ENCODE data around the gene ABCA9. TPM values are rescaled to one million over a fixed set of nuclear protein-coding genes. Genes with fewer than 3 reads are reported as not detected.

Gene ABCA9
- total RNA-seq, 1 experiment from 2014 or later, result not detected

DNA sequence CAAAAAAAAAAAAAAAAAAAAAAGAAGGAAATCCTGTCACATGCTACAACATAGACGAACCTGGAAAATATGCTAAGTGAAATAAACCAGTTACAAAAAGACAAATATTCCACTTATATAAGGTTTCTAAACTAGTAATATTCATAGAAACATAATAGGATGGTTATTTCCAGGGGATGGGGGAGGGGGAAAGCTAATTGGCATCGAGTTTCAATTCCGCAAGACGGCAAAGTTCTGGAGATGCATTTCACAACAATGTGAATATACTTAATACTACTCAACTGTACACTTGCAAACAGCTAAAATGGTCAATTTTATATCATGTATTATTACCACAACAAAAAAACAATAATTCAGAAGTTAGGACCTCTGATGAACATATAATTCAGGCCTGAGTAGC is 37.9 kb upstream of the ABCA9 start (continued):
- TF ChIP-seq, protein P1, sequence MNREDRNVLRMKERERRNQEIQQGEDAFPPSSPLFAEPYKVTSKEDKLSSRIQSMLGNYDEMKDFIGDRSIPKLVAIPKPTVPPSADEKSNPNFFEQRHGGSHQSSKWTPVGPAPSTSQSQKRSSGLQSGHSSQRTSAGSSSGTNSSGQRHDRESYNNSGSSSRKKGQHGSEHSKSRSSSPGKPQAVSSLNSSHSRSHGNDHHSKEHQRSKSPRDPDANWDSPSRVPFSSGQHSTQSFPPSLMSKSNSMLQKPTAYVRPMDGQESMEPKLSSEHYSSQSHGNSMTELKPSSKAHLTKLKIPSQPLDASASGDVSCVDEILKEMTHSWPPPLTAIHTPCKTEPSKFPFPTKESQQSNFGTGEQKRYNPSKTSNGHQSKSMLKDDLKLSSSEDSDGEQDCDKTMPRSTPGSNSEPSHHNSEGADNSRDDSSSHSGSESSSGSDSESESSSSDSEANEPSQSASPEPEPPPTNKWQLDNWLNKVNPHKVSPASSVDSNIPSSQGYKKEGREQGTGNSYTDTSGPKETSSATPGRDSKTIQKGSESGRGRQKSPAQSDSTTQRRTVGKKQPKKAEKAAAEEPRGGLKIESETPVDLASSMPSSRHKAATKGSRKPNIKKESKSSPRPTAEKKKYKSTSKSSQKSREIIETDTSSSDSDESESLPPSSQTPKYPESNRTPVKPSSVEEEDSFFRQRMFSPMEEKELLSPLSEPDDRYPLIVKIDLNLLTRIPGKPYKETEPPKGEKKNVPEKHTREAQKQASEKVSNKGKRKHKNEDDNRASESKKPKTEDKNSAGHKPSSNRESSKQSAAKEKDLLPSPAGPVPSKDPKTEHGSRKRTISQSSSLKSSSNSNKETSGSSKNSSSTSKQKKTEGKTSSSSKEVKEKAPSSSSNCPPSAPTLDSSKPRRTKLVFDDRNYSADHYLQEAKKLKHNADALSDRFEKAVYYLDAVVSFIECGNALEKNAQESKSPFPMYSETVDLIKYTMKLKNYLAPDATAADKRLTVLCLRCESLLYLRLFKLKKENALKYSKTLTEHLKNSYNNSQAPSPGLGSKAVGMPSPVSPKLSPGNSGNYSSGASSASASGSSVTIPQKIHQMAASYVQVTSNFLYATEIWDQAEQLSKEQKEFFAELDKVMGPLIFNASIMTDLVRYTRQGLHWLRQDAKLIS (CRISPR knock-in tag; IDR thresholded peaks at IDR 0.05; ENCODE audit: borderline replicate concordance), result no peak
- no peak for TF ChIP-seq TEAD1 (CRISPR knock-in tag; IDR thresholded peaks at IDR 0.05)

DNA sequence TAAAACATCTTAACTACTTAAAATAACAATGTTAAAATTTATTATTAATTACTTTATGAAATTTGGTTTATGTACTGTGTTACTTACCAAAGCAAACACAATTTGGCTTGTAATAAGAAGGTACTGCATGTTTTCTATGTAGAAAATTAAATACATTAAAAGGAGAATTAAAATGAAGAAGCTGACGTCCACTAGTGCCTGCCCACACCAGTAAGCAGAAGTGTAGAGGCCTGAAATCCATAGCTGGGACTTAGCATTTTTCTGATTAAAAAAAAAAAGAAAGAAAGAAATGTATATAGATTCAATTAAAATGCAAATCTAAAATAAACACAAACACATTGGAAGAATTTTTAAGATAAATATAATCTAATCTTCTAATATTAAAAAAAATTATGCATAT is 35.8 kb upstream of the ABCA9 start:
- no peaks in the 10 kb centered on the region for H3K36me3 Mint-ChIP-seq
- H3K27me3 Mint-ChIP-seq (ENCODE audit: low read depth), result no peaks in the 10 kb centered on the region
- CTCF ChIA-PET, result interaction anchor here (2.3 kb wide), 1 partner anchor 11 kb away, joined by 9 read pairs; no protein-coding TSS in a partner anchor
- H3K4me3 Mint-ChIP-seq, result no peak overlapping the region
- DNase-seq (ENCODE audit: low spot score) (no peak), ATAC-seq (no peak)
- no peak overlapping the region for H3K27ac Mint-ChIP-seq
- H3K4me1 Mint-ChIP-seq, result peaks cover 9% of the 10 kb centered on the region
- TF ChIP-seq MXD4 (CRISPR knock-in tag; IDR thresholded peaks at IDR 0.05; ENCODE audit: borderline replicate concordance) (no peak), ZNF416 (CRISPR knock-in tag; IDR thresholded peaks at IDR 0.05) (no peak), IRF2 (CRISPR knock-in tag; IDR thresholded peaks at IDR 0.05; ENCODE audit: borderline replicate concordance, low read depth) (no peak), GRHL2 (CRISPR knock-in tag; IDR thresholded peaks at IDR 0.05; ENCODE audit: insufficient replicate concordance, severe bottlenecking) (no peak), ZNF671 (CRISPR knock-in tag; IDR thresholded peaks at IDR 0.05) (no peak), GTF2I (CRISPR knock-in tag; conservative IDR thresholded peaks at IDR 0.05) (no peak)
- TF ChIP-seq, protein P2, sequence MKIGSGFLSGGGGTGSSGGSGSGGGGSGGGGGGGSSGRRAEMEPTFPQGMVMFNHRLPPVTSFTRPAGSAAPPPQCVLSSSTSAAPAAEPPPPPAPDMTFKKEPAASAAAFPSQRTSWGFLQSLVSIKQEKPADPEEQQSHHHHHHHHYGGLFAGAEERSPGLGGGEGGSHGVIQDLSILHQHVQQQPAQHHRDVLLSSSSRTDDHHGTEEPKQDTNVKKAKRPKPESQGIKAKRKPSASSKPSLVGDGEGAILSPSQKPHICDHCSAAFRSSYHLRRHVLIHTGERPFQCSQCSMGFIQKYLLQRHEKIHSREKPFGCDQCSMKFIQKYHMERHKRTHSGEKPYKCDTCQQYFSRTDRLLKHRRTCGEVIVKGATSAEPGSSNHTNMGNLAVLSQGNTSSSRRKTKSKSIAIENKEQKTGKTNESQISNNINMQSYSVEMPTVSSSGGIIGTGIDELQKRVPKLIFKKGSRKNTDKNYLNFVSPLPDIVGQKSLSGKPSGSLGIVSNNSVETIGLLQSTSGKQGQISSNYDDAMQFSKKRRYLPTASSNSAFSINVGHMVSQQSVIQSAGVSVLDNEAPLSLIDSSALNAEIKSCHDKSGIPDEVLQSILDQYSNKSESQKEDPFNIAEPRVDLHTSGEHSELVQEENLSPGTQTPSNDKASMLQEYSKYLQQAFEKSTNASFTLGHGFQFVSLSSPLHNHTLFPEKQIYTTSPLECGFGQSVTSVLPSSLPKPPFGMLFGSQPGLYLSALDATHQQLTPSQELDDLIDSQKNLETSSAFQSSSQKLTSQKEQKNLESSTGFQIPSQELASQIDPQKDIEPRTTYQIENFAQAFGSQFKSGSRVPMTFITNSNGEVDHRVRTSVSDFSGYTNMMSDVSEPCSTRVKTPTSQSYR (CRISPR knock-in tag; IDR thresholded peaks at IDR 0.05), result no peak
- TF ChIP-seq, protein P3, sequence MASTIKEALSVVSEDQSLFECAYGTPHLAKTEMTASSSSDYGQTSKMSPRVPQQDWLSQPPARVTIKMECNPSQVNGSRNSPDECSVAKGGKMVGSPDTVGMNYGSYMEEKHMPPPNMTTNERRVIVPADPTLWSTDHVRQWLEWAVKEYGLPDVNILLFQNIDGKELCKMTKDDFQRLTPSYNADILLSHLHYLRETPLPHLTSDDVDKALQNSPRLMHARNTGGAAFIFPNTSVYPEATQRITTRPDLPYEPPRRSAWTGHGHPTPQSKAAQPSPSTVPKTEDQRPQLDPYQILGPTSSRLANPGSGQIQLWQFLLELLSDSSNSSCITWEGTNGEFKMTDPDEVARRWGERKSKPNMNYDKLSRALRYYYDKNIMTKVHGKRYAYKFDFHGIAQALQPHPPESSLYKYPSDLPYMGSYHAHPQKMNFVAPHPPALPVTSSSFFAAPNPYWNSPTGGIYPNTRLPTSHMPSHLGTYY (CRISPR knock-in tag; IDR thresholded peaks at IDR 0.05), result no peak
- TF ChIP-seq, protein P4, sequence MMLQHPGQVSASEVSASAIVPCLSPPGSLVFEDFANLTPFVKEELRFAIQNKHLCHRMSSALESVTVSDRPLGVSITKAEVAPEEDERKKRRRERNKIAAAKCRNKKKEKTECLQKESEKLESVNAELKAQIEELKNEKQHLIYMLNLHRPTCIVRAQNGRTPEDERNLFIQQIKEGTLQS (CRISPR knock-in tag; conservative IDR thresholded peaks at IDR 0.05), result no peak
- TF ChIP-seq, protein P5, sequence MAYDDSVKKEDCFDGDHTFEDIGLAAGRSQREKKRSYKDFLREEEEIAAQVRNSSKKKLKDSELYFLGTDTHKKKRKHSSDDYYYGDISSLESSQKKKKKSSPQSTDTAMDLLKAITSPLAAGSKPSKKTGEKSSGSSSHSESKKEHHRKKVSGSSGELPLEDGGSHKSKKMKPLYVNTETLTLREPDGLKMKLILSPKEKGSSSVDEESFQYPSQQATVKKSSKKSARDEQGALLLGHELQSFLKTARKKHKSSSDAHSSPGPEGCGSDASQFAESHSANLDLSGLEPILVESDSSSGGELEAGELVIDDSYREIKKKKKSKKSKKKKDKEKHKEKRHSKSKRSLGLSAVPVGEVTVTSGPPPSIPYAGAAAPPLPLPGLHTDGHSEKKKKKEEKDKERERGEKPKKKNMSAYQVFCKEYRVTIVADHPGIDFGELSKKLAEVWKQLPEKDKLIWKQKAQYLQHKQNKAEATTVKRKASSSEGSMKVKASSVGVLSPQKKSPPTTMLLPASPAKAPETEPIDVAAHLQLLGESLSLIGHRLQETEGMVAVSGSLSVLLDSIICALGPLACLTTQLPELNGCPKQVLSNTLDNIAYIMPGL (CRISPR knock-in tag; IDR thresholded peaks at IDR 0.05), result no peak
- POLR2A ChIA-PET, result no interaction called here
- H3K9me3 Mint-ChIP-seq, result no peaks in the 10 kb centered on the region

DNA sequence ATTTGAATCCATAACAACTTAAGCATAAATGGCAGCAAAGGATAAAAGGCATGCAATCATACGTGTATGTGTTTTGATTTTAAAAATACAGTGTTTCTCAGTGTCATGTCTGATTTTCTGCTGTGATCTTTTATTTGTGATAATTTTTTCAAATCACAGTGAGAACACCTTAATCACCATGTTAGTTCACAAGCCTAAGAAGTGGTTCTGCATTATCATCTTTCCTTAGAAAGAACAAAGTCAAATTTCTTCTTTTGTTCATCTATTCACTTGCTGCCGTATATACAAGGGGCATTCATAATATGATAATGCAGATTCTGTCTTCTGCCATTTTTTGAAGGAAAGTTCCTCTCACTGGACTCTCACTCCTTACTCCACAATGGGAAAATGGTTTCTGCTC is 33.3 kb upstream of the ABCA9 start:
- CTCF ChIA-PET, result interaction anchor here (1.0 kb wide), 1 partner anchor 9 kb away, joined by 3 read pairs; no protein-coding TSS in a partner anchor
- POLR2A ChIA-PET, result no interaction called here
- DNase-seq (ENCODE audit: low spot score) (no peak), ATAC-seq (no peak)
- Mint-ChIP-seq H3K4me3 (no peak overlapping the region), H3K9me3 (no peaks in the 10 kb centered on the region), H3K27me3 (ENCODE audit: low read depth) (no peaks in the 10 kb centered on the region), H3K27ac (no peak overlapping the region), H3K4me1 (peaks cover 9% of the 10 kb centered on the region), H3K36me3 (no peaks in the 10 kb centered on the region)
- TF ChIP-seq ETV6 (CRISPR knock-in tag; IDR thresholded peaks at IDR 0.05) (no peak), ZNF121 (CRISPR knock-in tag; IDR thresholded peaks at IDR 0.05) (no peak), JAZF1 (CRISPR knock-in tag; IDR thresholded peaks at IDR 0.05) (no peak), SP1 (CRISPR knock-in tag; conservative IDR thresholded peaks at IDR 0.05) (no peak), NR3C1 (CRISPR knock-in tag; conservative IDR thresholded peaks at IDR 0.05; ENCODE audit: low read depth) (no peak), ZBTB21 (CRISPR knock-in tag; IDR thresholded peaks at IDR 0.05; ENCODE audit: borderline replicate concordance) (no peak)
- TF ChIP-seq, protein P6, sequence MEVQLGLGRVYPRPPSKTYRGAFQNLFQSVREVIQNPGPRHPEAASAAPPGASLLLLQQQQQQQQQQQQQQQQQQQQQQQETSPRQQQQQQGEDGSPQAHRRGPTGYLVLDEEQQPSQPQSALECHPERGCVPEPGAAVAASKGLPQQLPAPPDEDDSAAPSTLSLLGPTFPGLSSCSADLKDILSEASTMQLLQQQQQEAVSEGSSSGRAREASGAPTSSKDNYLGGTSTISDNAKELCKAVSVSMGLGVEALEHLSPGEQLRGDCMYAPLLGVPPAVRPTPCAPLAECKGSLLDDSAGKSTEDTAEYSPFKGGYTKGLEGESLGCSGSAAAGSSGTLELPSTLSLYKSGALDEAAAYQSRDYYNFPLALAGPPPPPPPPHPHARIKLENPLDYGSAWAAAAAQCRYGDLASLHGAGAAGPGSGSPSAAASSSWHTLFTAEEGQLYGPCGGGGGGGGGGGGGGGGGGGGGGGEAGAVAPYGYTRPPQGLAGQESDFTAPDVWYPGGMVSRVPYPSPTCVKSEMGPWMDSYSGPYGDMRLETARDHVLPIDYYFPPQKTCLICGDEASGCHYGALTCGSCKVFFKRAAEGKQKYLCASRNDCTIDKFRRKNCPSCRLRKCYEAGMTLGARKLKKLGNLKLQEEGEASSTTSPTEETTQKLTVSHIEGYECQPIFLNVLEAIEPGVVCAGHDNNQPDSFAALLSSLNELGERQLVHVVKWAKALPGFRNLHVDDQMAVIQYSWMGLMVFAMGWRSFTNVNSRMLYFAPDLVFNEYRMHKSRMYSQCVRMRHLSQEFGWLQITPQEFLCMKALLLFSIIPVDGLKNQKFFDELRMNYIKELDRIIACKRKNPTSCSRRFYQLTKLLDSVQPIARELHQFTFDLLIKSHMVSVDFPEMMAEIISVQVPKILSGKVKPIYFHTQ (CRISPR knock-in tag; IDR thresholded peaks at IDR 0.05), result no peak
- TF ChIP-seq, protein P7, sequence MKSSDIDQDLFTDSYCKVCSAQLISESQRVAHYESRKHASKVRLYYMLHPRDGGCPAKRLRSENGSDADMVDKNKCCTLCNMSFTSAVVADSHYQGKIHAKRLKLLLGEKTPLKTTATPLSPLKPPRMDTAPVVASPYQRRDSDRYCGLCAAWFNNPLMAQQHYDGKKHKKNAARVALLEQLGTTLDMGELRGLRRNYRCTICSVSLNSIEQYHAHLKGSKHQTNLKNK (CRISPR knock-in tag; IDR thresholded peaks at IDR 0.05), result no peak
